HL-60 (cell line): Measurements from ENCODE around the gene MYEOV.

Experiments
- DNase-seq, 2 experiments: peaks; one replicate each; pipeline ENCODE4 v3.0.0-alpha.2; 2010 to 2020; ENCODE audit warnings: low read depth in 1 of 2, low spot score in 1 of 2
- H3K27ac ChIP-seq: fragments of 250-450 bp; sonication (Bioruptor Pico); replicated peaks from 2 replicates; pipeline ENCODE4 v1.5.1; 2020; ENCODE audit warnings: mild to moderate bottlenecking, moderate library complexity
- H3K27me3 ChIP-seq: fragments of 250-450 bp; sonication (Bioruptor Pico); 2 replicates; pipeline ENCODE4 v1.5.1; 2021; ENCODE audit warnings: mild to moderate bottlenecking, moderate library complexity; ENCODE audit not compliant: insufficient read depth, poor library complexity, severe bottlenecking
- H3K4me3 ChIP-seq: replicated peaks from 2 replicates; pipeline ENCODE4 v1.5.1; 2011; ENCODE audit warnings: mild to moderate bottlenecking, control low read depth, low read length; ENCODE audit not compliant: insufficient read depth
- GABPA ChIP-seq: IDR thresholded peaks from 2 replicates; pipeline ENCODE4 v1.6.1; 2012; ENCODE audit warnings: low read depth
- POLR2AphosphoS5 ChIP-seq: IDR thresholded peaks from 2 replicates; pipeline ENCODE4 v1.6.1; 2012; ENCODE audit warnings: low read depth
- SPI1 ChIP-seq: IDR thresholded peaks from 2 replicates; pipeline ENCODE4 v1.6.1; 2012; ENCODE audit warnings: low read depth, mild to moderate bottlenecking, borderline replicate concordance
- TF ChIP-seq, protein P1 (sequence below): IDR thresholded peaks from 2 replicates; pipeline ENCODE4 v1.6.1; 2012; ENCODE audit warnings: low read depth; ENCODE audit not compliant: insufficient replicate concordance
- TF ChIP-seq, protein P2 (sequence below): IDR thresholded peaks from one replicate; pipeline ENCODE4 v1.5.1; 2011; ENCODE audit warnings: low read length, control low read depth, inconsistent platforms; ENCODE audit not compliant: insufficient read depth

The MYEOV gene

DNA sequence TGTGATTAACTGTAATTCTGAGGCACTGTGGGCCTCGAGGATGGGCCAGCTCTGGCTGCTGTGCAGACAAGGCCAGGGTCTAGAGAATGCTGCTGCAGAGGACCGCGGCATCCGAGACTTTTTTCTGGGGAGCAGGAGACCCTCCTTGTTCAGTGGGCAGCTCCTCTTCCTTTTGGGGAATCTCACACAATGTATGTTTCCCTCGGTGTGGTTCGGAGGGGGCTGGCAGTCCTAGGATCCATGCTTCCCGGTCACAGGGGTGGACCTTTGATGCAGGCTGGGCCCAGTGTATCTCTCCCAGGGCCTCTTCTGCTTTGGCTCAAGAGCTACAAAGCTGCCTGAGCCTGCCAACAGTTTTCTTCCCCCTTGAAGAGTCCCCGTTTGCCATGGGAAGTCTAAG lies 31.5 kb downstream of the MYEOV start:
- no peak overlapping the region for H3K4me3 ChIP-seq
- TF ChIP-seq POLR2AphosphoS5 (no peak), GABPA (no peak), SPI1 (no peak)
- TF ChIP-seq, protein P1, sequence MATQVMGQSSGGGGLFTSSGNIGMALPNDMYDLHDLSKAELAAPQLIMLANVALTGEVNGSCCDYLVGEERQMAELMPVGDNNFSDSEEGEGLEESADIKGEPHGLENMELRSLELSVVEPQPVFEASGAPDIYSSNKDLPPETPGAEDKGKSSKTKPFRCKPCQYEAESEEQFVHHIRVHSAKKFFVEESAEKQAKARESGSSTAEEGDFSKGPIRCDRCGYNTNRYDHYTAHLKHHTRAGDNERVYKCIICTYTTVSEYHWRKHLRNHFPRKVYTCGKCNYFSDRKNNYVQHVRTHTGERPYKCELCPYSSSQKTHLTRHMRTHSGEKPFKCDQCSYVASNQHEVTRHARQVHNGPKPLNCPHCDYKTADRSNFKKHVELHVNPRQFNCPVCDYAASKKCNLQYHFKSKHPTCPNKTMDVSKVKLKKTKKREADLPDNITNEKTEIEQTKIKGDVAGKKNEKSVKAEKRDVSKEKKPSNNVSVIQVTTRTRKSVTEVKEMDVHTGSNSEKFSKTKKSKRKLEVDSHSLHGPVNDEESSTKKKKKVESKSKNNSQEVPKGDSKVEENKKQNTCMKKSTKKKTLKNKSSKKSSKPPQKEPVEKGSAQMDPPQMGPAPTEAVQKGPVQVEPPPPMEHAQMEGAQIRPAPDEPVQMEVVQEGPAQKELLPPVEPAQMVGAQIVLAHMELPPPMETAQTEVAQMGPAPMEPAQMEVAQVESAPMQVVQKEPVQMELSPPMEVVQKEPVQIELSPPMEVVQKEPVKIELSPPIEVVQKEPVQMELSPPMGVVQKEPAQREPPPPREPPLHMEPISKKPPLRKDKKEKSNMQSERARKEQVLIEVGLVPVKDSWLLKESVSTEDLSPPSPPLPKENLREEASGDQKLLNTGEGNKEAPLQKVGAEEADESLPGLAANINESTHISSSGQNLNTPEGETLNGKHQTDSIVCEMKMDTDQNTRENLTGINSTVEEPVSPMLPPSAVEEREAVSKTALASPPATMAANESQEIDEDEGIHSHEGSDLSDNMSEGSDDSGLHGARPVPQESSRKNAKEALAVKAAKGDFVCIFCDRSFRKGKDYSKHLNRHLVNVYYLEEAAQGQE: no peak
- TF ChIP-seq, protein P2, sequence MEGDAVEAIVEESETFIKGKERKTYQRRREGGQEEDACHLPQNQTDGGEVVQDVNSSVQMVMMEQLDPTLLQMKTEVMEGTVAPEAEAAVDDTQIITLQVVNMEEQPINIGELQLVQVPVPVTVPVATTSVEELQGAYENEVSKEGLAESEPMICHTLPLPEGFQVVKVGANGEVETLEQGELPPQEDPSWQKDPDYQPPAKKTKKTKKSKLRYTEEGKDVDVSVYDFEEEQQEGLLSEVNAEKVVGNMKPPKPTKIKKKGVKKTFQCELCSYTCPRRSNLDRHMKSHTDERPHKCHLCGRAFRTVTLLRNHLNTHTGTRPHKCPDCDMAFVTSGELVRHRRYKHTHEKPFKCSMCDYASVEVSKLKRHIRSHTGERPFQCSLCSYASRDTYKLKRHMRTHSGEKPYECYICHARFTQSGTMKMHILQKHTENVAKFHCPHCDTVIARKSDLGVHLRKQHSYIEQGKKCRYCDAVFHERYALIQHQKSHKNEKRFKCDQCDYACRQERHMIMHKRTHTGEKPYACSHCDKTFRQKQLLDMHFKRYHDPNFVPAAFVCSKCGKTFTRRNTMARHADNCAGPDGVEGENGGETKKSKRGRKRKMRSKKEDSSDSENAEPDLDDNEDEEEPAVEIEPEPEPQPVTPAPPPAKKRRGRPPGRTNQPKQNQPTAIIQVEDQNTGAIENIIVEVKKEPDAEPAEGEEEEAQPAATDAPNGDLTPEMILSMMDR: no peak
- DNase-seq: no peak
- H3K27ac ChIP-seq: no peak overlapping the region
- no peaks in the 10 kb centered on the region for H3K27me3 ChIP-seq

DNA sequence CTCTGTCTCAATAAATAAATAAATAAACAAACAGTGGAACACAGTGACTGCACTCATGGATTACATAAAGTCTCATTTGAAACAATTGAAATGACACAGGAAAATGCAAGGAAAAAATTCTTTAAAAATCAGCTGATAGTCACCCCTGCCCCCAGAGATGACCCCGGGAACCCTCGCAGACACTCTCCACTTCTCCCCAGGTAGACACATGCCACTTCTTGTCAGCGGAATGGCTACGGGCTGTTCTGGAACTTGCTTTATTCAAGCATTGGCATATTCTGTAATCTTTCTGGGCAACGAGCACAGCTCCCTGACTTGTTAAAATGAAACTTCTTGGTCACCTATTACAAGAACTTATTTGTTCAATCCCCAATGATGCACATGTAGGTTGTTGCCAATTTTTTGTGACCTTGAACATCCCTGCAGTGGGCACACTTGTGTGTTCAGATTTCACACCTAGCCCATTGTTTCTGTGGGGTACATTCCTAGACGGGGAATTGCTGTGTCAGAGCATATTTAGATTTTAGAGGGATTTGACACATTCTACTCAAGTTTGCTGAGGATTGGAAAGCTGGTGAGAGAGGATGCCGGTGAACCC lies 32.8 kb downstream of the MYEOV start:
- TF ChIP-seq, protein P1: no peak
- Histone ChIP-seq H3K27me3 (no peaks in the 10 kb centered on the region), H3K27ac (no peak overlapping the region), H3K4me3 (no peak overlapping the region)
- DNase-seq: no peak

DNA sequence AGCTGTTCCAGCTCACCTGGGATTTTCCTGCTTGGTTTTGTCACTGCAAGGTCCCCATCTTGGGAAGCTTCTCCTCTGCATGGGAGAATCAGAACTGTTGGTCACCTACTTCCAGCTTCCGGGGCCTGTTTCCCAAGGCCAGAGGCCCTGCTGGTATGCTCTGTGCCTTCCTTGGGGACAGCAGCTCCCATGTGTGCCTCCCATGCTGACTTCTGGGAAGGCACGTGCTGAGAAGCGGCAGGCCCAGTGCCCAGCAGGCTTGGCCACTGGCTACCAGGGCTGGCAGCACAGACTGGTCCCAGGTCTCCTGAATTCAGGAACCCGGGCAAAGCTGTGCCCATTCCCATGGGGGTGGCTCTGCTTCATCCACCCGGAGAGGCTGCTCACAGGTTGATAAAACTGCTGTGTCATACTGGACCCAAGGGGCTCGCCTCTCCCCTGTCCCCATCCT lies 33.8 kb downstream of the MYEOV start:
- DNase-seq: no peak
- TF ChIP-seq SPI1 (no peak), GABPA (no peak), POLR2AphosphoS5 (no peak)
- TF ChIP-seq, protein P1: no peak
- TF ChIP-seq, protein P2: no peak
- Histone ChIP-seq H3K4me3 (no peak overlapping the region), H3K27me3 (no peaks in the 10 kb centered on the region), H3K27ac (no peak overlapping the region)
